Activated CD4-positive, alpha-beta T cell treated with anti-CD3 and anti-CD28 coated beads, Interleukin-2, Interleukin-4, amounts not matched to agents 100 ng/mL and 50 ng/mL, durations not matched to agents 16 hours and 8 hours (primary cell): Measurements from ENCODE around the gene AJM1.

ENCODE experiments used
- DNase-seq: peaks from one replicate; pipeline ENCODE4 v3.0.0-alpha.2; 2020; ENCODE audit warnings: low spot score

AJM1 gene

DNA sequence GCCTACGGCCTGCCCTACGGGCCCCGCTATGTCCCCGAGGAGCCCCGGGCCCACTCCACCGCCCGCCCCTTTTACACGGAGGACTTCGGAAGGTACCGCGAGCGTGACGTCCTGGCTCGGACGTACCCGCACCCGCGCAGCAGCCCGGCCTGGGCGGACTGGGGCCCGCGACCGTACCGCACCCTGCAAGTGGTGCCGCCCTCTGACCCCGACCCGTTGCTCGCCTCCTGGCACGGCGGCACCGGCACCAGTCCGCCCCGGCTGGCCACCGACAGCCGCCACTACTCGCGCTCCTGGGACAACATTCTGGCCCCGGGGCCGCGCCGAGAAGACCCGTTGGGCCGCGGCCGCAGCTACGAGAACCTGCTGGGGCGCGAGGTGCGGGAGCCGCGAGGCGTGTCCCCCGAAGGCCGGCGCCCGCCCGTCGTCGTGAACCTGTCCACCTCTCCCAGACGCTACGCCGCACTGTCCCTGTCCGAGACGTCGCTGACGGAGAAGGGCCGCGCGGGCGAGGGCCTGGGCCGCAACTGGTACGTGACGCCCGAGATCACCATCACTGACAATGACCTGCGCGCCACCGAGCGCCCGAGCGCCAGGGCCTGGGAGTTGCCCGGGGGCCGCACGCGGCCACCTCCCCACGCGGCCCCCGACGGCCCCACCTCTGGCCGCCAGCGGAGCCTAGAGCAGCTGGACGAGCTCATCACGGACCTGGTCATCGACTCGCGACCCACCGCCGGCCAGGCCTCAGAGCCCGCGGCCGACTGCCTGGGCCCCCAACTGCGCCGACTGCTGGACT, 3.4 kb downstream of the AJM1 start:
- DNase-seq, result no peak

DNA sequence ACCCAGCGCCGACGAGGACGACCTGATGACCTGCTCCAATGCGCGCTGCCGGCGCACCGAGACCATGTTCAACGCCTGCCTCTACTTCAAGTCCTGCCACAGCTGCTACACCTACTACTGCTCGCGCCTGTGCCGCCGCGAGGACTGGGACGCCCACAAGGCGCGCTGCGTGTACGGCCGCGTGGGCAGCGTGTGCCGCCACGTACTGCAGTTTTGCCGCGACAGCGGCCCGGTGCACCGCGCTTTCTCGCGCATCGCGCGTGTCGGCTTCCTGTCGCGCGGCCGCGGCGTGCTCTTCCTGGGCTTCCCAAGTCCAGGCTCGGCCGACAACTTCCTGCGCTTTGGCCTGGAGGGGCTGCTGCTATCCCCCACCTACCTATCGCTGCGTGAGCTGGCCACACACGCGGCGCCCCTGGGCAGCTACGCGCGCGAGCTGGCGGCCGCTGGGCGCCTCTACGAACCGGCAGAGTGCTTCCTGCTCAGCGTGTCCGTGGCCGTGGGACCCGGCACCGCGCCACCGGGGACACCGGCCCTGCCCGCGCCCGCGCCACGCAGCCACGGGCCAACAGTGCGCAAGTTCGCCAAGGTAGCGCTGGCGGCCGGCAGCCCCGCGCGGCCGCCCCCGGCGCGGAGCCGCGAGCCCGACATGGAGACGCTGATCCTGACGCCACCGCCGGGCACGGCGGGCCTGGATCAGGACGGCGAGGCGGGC, 4.3 kb downstream of the AJM1 start:
- no peak for DNase-seq

DNA sequence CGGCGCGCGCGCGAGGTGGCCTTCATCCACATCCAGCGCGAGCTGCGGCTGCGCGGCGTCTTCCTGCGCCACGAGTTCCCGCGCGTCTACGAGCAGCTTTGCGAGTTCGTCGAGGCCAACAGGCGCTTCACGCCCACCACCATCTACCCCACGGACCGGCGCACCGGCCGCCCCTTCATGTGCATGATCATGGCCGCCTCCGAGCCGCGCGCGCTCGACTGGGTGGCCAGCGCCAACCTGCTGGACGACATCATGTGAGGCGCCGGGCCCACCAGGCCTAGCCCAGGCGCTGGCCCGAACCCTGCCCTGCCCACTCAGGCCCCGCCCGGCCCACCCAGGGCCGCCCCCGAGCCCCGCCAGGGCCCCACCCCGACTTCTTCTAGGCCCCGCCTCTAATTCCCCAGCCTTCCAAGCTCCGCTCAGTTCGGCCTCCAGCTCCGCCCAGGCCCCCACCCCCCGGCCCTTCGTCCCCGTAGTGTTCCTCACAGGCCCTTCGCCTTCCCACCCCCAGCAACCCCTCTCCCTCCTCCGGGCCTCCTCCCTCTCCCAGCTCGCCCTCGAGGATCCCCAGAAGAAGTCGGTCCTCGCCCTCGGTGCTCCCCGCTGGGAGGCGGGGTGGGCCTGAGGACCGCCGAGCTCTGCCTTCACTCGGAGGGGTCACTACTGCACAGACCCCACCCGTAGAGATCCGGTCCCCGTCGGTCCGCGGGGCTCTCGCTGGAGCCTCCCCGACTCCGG, 5.0 kb downstream of the AJM1 start:
- peak; percentile 42 for DNase-seq

DNA sequence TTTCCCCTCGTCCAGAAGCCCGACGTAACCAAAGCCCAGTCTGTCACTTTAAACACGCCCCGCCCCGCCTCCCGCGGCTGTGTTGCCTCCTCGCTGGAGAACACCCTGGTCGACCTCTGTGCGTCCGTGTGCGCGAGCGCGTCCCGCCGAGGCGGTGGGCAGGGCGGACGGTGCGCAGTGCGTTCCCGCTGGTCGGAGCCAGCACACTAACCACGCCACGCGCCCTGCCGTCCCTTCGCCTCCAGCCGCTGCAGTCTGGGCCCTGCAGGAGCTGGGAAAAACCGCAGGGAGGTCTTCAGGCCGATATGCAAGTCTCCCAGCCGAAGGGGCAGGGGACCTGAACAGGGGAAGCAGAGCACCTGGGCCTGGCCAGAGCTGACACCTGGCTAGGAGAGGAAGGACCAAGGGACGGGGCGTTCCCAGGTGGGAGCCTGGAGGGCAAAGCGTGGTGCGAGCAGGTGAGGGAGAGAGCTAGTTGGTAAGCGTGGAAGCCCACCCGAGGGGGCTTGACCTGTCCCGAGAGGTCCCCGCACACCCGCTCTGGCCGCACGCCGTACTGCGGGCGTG, 5.6 kb downstream of the AJM1 start:
- peak; percentile 87 for DNase-seq

DNA sequence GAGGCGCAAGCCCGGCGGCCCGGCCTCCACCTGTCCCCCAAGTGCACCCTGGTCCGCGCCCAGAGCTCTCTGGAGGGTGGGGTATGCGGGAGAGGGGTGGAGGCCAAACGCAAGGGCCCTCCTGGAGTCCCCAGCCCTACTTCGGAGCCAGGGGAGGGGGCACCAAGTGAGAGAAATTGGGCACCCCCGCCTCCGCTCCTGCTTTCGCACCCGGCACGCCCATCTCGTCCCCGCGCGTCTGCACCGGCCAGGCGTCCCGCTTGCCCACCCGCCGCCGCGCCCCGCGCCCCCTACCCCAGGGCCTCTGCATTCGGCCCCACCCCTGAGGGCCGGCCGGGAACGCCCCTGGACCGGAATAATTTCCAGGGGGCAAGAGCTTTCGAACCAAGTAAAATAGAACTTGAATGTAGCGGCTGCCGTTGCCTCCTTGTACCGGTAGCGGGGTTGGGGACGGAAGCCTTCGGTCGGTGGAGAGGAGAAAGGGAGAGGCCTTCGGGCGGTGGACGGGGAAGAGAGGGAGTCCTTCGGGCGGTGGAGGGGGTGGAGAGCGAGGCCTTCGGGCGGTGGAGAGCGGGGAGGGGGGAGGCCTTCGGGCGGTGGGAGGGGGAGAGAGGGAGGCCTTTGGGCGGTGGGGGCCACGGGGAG, 6.2 kb downstream of the AJM1 start:
- peak; percentile 36 for DNase-seq

DNA sequence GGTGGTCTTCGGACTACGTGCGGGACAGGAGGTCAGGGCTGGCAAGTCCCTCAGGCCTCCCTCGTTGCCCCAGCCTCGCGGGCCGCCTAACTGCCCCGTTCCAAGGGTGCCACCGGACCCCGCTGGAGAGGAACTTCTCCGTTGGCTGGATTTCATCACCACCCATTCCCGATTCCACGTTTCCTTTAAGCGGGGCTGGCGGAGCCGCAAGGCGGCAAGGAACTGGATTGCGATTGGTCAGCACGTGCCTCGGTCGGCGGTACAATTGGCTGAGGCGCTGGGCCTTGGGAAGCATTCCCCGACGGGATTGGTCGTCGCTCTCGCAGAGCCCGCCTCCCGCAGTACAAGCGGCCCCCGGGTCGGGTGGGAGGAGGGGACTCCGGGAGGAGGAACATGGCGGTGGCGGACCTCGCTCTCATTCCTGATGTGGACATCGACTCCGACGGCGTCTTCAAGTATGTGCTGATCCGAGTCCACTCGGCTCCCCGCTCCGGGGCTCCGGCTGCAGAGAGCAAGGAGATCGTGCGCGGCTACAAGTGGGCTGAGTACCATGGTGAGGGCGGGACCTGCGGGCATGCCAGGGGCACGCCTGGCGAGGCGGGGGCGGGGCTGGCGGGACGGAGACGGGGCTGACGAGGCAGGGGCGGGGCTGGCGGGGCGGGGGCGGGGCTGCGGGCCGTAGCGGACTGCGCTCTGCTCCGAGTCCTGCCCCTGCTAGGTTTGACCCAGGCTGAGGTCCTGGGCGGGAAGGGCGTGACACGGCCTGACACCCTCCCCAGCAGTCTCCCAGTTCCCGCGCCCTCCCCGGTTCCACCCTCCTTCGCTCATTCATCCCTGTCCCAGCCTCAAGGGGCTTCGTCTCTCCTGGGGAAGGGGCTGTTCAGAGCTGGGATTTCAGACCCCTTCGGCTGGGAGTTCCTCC, 7.0 kb downstream of the AJM1 start, which contains the start of gene PHPT1:
Gene PHPT1 (plus strand): TSS at position 372 of the 922 bp plus-strand sequence. CDS start 22 bp downstream, at position 394.
- peak; percentile 99 for DNase-seq

DNA sequence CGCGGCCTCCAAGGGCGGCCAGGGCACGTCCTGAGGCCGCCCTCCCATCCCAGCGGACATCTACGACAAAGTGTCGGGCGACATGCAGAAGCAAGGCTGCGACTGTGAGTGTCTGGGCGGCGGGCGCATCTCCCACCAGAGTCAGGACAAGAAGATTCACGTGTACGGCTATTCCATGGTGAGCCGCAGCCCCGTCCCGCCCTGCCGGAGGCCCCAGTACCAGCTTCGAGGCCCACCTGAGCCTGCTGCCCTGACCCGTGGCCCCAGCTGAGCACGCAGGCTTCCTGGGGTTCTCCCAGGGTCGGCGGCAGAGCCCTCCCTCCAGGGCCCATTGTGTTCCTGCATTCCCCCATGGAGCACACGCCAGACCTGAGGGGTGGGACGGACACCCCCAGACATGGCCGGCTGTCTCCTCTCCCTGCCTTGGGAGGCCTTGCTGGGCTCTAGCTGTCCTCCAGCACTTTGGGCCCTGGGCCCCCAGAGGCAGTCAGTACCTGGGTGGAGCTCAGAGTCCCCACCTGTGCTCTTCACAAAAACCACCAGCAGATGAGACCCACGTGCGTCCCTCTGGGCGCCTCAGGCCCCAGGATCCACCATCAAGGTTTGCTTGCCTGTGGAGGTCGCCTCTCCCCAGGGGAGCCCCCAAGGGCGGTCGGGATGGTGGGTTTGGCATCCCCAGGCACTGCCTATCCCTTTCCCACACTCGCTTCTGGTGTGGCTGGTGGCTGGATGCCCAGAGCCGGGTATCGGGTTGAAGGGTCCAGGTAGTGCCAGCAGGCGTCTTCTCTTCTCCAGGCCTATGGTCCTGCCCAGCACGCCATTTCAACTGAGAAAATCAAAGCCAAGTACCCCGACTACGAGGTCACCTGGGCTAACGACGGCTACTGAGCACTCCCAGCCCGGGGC, 7.9 kb downstream of the AJM1 start:
- no peak for DNase-seq

DNA sequence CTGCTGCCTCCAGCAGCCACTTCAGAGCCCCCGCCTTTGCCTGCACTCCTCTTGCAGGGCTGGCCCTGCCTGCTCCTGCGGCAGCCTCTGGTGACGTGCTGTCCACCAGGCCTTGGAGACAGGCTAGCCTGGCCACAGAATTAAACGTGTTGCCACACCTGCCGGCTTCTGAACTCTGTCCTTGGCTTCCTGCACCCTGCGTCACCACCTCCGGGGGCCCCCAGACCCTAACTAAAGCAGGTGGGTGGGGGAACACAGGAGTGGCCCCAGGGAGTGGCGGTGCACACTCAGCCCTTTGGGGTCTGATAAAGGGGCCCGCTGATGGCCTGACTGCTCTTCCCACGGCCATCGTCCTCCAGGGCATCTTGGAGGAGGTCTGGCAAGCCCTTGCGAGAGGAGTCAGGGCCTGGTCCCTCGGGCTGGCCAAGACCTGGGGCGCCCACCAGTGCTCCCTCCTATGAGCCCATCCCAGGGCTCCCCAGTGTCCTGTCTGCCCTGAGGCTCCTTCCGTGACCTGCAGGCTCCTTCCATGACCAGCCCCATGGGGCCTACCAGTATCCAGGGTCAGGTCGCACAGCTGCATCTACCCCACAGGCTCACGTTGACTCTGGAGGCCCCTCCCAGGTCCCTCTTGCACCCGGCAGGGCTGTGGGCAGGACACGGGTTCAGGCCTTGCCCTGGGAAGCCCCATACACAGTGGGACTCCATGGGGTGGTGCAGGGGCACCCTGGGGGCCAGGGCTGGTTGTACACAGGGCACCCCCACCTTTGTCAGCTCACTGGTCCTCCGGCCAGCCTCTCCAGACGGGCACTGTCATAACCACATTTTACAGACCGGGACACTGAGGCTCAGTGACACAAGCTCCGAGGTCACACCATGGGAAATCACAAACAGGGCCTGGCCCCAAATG, 8.8 kb downstream of the AJM1 start:
- no peak for DNase-seq

DNA sequence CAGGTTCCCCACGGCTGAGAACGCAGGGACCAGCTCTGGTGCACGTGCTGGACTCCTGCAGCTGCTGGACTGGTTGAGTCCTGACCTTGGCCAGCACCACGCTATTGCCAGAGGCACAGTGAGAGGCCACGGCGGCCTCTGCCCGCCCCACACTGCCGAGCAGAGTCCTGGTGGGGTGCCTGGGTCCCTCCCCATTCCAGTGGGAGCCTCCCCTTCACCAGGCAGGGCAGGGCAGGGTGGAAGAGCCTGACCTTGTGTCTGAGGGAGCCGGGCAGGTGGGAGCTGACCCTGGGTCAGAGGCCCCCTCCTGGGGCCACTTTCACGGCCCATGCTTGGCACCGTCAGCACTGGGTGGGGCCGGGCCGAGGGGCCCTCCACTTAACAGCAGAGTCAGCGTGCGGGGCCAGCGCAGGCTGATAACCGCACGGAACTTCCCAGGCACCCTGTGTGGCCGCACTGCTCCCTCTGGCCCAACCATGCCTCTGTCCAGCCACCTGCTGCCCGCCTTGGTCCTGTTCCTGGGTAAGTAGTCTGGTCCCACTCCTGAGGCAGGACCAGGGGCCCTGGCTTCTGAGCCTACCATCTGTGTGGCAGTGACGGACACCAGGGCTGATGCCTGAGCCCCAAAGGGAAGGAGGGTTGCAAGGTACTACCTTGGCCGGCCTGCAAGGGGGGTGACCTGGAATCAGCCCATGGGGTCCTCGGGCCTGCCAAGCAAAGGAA, 9.8 kb downstream of the AJM1 start, which contains the start of gene MAMDC4:
Gene MAMDC4 (plus strand): TSS at position 406 of the 723 bp plus-strand sequence. CDS start 71 bp downstream, at position 477.
- DNase-seq, result no peak

DNA sequence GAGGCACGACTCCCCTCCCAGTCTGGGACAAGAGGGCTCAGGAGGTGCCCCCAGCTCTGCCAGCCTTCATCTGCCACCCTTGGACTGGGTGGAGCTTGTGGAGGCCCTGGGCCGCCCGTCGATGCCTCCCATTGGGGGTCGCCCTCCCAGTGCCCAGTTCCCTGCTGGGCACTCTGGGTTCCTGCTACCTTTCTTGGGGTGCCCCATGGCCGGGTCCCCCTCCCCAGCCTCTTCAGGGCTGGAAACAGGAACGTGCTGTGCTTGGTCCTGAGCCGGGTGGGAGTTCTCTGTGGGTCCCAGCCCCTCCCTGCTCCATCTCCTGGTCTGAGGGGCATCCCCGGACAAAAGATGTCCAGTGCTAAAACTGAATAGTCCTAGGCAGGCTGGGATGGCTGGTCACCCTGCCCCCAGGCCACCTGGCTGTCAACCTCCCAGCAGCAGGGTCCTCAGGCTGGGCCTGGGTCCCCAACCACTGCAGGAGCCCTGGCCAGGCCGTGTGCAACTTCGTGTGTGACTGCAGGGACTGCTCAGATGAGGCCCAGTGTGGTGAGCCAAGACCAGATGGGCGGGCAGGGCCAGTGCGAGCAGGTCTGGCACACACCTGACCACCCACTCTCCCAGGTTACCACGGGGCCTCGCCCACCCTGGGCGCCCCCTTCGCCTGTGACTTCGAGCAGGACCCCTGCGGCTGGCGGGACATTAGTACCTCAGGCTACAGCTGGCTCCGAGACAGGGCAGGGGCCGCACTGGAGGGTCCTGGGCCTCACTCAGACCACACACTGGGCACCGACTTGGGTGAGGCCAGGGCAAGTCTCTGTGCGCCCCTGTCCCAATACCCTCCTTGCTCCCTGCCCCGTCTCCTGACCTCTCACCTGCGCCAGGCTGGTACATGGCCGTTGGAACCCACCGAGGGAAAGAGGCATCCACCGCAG, 10.7 kb downstream of the AJM1 start:
- DNase-seq, result no peak

DNA sequence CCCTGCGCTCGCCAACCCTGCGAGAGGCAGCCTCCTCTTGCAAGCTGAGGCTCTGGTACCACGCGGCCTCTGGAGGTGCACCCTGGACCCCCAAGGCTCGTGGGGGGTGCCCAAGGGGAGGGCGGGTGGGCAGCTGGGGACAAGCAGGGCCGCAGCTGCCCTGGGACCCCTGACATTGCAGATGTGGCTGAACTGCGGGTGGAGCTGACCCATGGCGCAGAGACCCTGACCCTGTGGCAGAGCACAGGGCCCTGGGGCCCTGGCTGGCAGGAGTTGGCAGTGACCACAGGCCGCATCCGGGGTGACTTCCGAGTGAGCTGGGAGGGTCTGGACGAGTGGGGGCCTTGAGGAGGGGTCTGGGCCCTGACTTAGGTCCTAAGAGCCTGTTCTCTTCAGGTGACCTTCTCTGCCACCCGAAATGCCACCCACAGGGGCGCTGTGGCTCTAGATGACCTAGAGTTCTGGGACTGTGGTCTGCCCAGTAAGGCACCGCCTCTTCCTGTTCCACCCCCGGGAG, 11.4 kb downstream of the AJM1 start:
- DNase-seq, result no peak

DNA sequence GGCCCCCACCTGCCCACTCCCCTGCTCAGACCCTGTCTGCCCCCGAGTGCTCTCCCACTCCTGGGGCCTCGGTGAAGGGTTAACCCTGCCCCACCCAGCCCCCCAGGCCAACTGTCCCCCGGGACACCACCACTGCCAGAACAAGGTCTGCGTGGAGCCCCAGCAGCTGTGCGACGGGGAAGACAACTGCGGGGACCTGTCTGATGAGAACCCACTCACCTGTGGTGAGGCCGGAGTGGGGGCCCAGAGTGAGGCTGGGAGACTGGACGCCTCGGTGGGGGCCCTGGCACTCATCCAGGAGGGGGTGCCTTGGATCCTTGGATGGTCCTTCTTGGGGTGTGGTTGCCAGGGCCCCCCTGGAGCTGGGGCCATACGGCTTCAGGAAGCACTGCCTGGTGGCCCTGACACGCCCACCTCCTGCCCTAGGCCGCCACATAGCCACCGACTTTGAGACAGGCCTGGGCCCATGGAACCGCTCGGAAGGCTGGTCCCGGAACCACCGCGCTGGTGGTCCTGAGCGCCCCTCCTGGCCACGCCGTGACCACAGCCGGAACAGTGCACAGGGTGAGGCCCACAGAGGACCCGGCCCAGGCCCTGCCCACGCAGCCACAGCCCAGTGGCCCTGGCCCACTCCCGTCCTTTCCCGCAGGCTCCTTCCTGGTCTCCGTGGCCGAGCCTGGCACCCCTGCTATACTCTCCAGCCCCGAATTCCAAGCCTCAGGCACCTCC, 12.0 kb downstream of the AJM1 start:
- DNase-seq, result no peak

DNA sequence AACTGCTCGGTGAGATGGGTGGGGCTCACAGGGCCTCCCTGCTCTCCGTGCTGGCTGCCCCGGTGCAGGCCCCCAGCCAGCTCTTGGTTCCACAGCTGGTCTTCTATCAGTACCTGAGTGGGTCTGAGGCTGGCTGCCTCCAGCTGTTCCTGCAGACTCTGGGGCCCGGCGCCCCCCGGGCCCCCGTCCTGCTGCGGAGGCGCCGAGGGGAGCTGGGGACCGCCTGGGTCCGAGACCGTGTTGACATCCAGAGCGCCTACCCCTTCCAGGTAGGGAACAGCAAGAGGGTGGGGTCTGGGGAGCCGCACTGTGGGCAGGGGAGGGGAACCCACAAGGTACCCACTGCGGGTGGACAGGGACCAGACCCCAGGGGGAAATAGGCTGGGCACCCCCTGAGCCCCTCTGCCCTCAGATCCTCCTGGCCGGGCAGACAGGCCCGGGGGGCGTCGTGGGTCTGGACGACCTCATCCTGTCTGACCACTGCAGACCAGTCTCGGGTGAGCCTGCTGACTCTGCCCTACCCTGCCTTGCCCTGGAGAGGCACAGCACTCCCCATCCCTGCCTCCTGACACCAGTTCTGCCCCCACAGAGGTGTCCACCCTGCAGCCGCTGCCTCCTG, 12.7 kb downstream of the AJM1 start:
- no peak for DNase-seq

DNA sequence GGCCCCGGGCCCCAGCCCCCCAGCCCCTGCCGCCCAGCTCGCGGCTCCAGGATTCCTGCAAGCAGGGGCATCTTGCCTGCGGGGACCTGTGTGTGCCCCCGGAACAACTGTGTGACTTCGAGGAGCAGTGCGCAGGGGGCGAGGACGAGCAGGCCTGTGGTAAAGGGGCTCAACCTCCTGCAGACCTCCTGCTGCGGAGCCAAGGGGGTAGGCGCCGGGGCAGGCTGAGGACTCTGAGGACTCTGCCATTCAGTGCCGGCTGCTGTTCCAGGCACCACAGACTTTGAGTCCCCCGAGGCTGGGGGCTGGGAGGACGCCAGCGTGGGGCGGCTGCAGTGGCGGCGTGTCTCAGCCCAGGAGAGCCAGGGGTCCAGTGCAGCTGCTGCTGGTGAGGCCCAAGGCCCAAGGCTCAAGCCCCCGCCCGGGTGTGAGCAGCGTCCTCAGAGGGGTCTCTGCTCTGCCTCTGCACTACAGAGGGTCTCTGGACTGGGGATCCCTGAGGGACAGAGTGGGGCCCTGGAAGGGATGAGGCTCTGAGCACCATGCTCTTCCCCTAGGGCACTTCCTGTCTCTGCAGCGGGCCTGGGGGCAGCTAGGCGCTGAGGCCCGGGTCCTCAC, 13.3 kb downstream of the AJM1 start:
- no peak for DNase-seq

DNA sequence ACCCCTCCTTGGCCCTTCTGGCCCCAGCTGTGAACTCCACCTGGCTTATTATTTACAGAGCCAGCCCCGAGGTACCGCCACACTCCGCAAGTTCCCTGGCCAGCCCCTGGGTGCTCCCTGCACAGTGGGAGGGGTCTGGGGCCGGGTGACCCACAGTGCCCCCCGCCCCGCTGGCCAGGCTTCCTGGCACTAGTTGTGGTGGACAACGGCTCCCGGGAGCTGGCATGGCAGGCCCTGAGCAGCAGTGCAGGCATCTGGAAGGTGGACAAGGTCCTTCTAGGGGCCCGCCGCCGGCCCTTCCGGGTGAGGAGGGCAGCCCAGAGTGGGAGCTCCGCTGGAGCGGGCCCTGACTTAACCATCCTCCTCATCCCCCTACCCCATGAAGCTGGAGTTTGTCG, 13.8 kb downstream of the AJM1 start:
- DNase-seq, result no peak
